B cell (primary cell): ENCODE data around the gene KRT4. TPM values are rescaled to one million over a fixed set of nuclear protein-coding genes. Genes with fewer than 3 reads are reported as not detected.
"Not testable (repeated sequence)": the region's sequence is repeated elsewhere in the genome, so short reads cannot be mapped to it uniquely, and the experiment has no call there.

Experiments
- ATAC-seq: fragments of 200-7000 bp; cut with Tn5 transposase; one replicate; pipeline ENCODE4 v1.10.0; 2021; ENCODE audit warnings: low read depth, mild to moderate bottlenecking, moderate number of reproducible peaks, moderate library complexity
- CTCF ChIA-PET: fragments of 350-600 bp; sonication (Branson Sonifier 250); formaldehyde crosslinking; loops from one replicate; lab custom pipeline; 2021; ENCODE audit warnings: antibody characterized with exemption, inconsistent platforms; lab: Charles Lee
- POLR2A ChIA-PET: fragments of 350-600 bp; sonication (Branson Sonifier 250); formaldehyde crosslinking; loops from one replicate; lab custom pipeline; 2021; ENCODE audit warnings: antibody characterized with exemption; lab: Charles Lee
- DNase-seq: peaks from one replicate; pipeline ENCODE4 v3.0.0; 2013
- H2AFZ ChIP-seq: 2 replicates; pipeline ENCODE4 v1.6.1; 2012; ENCODE audit warnings: mild to moderate bottlenecking, low read depth, low read length; ENCODE audit not compliant: insufficient read depth, poor library complexity, severe bottlenecking
- H3K27ac ChIP-seq, 2 donors: 1 replicate in 1 of 2; 2 replicates in 1 of 2; pipeline ENCODE4 v1.5.1; 2012 to 2013; ENCODE audit warnings: low read length in 2 of 2, mild to moderate bottlenecking in 2 of 2, moderate library complexity in 1 of 2
- H3K27me3 ChIP-seq, 4 experiments: fragments of 200-600 bp in 1 of 4; sonication (generic) in 1 of 4; replicated peaks in 1 of 4; 1 replicate in 2 of 4; 2 replicates in 2 of 4; pipeline versions ENCODE4 v1.6.1 to v1.7.0; 2013 to 2016; ENCODE audit warnings: low read length in 3 of 4, mild to moderate bottlenecking in 2 of 4, mixed read lengths in 1 of 4, moderate library complexity in 1 of 4; ENCODE audit not compliant: insufficient read depth in 4 of 4, control insufficient read depth in 3 of 4; ENCODE audit errors: control extremely low read depth in 1 of 4
- H3K36me3 ChIP-seq, 2 experiments: replicated peaks in 1 of 2; 1 replicate in 1 of 2; 2 replicates in 1 of 2; pipeline versions ENCODE4 v1.6.1 to v1.7.1; 2013; ENCODE audit warnings: low read length in 1 of 2; ENCODE audit not compliant: insufficient read depth in 2 of 2, control insufficient read depth in 1 of 2; ENCODE audit errors: control extremely low read depth in 1 of 2, extremely low read depth in 1 of 2
- H3K4me1 ChIP-seq, 2 donors: fragments of 200-600 bp in 1 of 2; sonication (generic) in 1 of 2; 1 replicate in 1 of 2; 2 replicates in 1 of 2; pipeline versions ENCODE4 v1.5.1 to v1.6.1; 2013 to 2017; ENCODE audit warnings: low read length in 2 of 2; ENCODE audit not compliant: control insufficient read depth in 2 of 2, insufficient read depth in 2 of 2
- H3K4me2 ChIP-seq: replicated peaks from 2 replicates; pipeline ENCODE3; 2012; ENCODE audit warnings: mild to moderate bottlenecking, low read depth, low read length; ENCODE audit not compliant: poor library complexity, severe bottlenecking
- H3K4me3 ChIP-seq, 5 experiments: fragments of 200-600 bp in 1 of 5; sonication (generic) in 1 of 5; 1 replicate in 3 of 5; 2 replicates in 2 of 5; pipeline versions ENCODE4 v1.5.1 to v1.7.0; 2011 to 2016; ENCODE audit warnings: low read length in 4 of 5, mild to moderate bottlenecking in 4 of 5, low read depth in 2 of 5, control low read depth in 1 of 5, moderate library complexity in 1 of 5; ENCODE audit not compliant: insufficient read depth in 1 of 5; ENCODE audit errors: control extremely low read depth in 1 of 5, extremely low read depth in 1 of 5
- H3K79me2 ChIP-seq: fragments of 200-600 bp; sonication (generic); one replicate; pipeline ENCODE4 v1.6.0; 2016; ENCODE audit warnings: low read length; ENCODE audit not compliant: control insufficient read depth, insufficient read depth
- H3K9ac ChIP-seq: fragments of 200-600 bp; sonication (generic); 2 replicates; pipeline ENCODE4 v1.6.1; 2017; ENCODE audit warnings: mild to moderate bottlenecking, low read length, moderate library complexity
- H3K9me3 ChIP-seq, 3 donors: one replicate each; pipeline versions ENCODE4 v1.6.1 to v1.7.1; 2013; ENCODE audit warnings: low read length in 2 of 3; ENCODE audit not compliant: control insufficient read depth in 2 of 3, insufficient read depth in 1 of 3; ENCODE audit errors: control extremely low read depth in 1 of 3
- H4K20me1 ChIP-seq: 2 replicates; pipeline ENCODE4 v1.6.0; 2012; ENCODE audit warnings: mild to moderate bottlenecking, low read length; ENCODE audit not compliant: insufficient read depth, control insufficient read depth, poor library complexity, severe bottlenecking
- H3K27ac Mint-ChIP-seq: one replicate; pipeline ENCODE4 v1.8.0; 2021; ENCODE audit warnings: mixed read lengths
- H3K27me3 Mint-ChIP-seq: one replicate; pipeline ENCODE4 v1.8.0; 2021; ENCODE audit warnings: mixed read lengths
- H3K4me1 Mint-ChIP-seq: one replicate; pipeline ENCODE4 v1.8.0; 2021; ENCODE audit warnings: mixed read lengths
- H3K4me3 Mint-ChIP-seq: one replicate; pipeline ENCODE4 v1.8.0; 2021; ENCODE audit warnings: mixed read lengths
- H3K9me3 Mint-ChIP-seq: one replicate; pipeline ENCODE4 v1.8.0; 2022; ENCODE audit warnings: mixed read lengths; ENCODE audit not compliant: insufficient read depth
- EZH2 ChIP-seq: IDR thresholded peaks from 2 replicates; pipeline ENCODE4 v1.6.1; 2012; ENCODE audit warnings: borderline replicate concordance, low read depth, mild to moderate bottlenecking, moderate library complexity, low read length; ENCODE audit not compliant: insufficient read depth, poor library complexity, severe bottlenecking
- WGBS: methylation state at CpG from one replicate; pipeline ENCODE4 v1.1.5; 2013; ENCODE audit warnings: missing lambda C conversion rate; ENCODE audit not compliant: insufficient coverage; 5-methylcytosine and 5-hydroxymethylcytosine counted together
- intact Hi-C: fragments of 100-400 bp; cut with micrococcal nuclease; formaldehyde crosslinking; loops from one replicate; pipeline ENCODE4 v1.10.0; 2022
- polyA plus RNA-seq: library from polyadenylated mRNA; depleted of rRNA; stranded (reverse); fragments of >200 nt; gene quantifications from 2 replicates; pipeline ENCODE4 v1.2.3, GENCODE V29; 2012
- total RNA-seq, 2 donors: library from RNA; stranded (reverse); fragments of 120-200 nt in 1 of 2; gene quantifications; 1 replicate in 1 of 2; 2 replicates in 1 of 2; pipeline versions ENCODE4 v1.2.3 to v1.2.4, GENCODE V29; 2013 to 2022
- TF ChIP-seq, protein P1 (sequence below): fragments of 200-600 bp; IDR thresholded peaks from one replicate; pipeline ENCODE4 v1.8.0; 2022; ENCODE audit warnings: antibody characterized with exemption, mild to moderate bottlenecking

Gene KRT4
- total and polyA plus RNA-seq, 2 donors (not counting 1 experiment from before 2014, with no cell fraction given): not detected

DNA sequence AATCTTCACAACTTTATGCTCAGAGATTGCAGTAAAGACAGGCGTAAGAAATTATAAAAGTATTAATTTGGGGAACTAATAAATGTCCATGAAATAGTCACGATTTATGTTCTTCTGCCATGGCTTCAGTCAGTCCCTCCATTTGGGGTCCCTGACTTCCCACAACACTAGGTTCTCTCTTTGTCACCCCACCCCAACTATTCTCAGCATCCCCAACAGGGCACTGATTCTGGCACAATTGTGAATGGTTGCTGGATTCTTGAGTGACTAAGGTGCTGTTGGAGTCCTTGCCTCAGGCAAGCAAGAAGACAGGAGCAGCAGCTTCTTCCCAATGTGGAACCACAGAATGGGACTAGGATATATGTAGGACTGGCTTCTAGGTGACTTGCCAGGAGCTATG lies 52.1 kb downstream of the KRT4 start:
- DNase-seq (no peak), ATAC-seq (no peak)
- Mint-ChIP-seq H3K9me3 (peaks cover 3% of the 10 kb centered on the region), H3K27me3 (peaks cover 3% of the 10 kb centered on the region), H3K4me3 (no peak overlapping the region), H3K4me1 (no peaks in the 10 kb centered on the region), H3K27ac (no peak overlapping the region)
- Histone ChIP-seq H2AFZ (no peak overlapping the region), H3K36me3 (no peaks in the 10 kb centered on the region), H3K79me2 (no peaks in the 10 kb centered on the region), H3K9ac (no peak overlapping the region), H3K4me3 (no peak overlapping the region), H3K27me3 (peaks cover 0 to 10% (median 2%) of the 10 kb centered on the region in 4 experiments), H3K9me3 (peaks cover 0 to 24% (median 16%) of the 10 kb centered on the region in 3 donors), H4K20me1 (no peaks in the 10 kb centered on the region), H3K27ac (no peak overlapping the region), H3K4me2 (no peak overlapping the region), H3K4me1 (no peaks in the 10 kb centered on the region)
- WGBS: no CpG with 5 or more reads among the region's 2 CpGs
- CTCF ChIA-PET: no interaction called here
- intact Hi-C loops: no loop called here
- POLR2A ChIA-PET: no interaction called here
- TF ChIP-seq EZH2: no peak
- TF ChIP-seq, protein P1, sequence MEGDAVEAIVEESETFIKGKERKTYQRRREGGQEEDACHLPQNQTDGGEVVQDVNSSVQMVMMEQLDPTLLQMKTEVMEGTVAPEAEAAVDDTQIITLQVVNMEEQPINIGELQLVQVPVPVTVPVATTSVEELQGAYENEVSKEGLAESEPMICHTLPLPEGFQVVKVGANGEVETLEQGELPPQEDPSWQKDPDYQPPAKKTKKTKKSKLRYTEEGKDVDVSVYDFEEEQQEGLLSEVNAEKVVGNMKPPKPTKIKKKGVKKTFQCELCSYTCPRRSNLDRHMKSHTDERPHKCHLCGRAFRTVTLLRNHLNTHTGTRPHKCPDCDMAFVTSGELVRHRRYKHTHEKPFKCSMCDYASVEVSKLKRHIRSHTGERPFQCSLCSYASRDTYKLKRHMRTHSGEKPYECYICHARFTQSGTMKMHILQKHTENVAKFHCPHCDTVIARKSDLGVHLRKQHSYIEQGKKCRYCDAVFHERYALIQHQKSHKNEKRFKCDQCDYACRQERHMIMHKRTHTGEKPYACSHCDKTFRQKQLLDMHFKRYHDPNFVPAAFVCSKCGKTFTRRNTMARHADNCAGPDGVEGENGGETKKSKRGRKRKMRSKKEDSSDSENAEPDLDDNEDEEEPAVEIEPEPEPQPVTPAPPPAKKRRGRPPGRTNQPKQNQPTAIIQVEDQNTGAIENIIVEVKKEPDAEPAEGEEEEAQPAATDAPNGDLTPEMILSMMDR: no peak

- POLR2A ChIA-PET, CTCF ChIA-PET: not testable (repeated sequence)
Measured at GRCh38 chr12:52761218-52761617, 52.7 kb downstream of the KRT4 start.

More at GRCh38 chr12:52761218-52761617, 52.7 kb downstream of the KRT4 start:
- H3K4me1 ChIP-seq, DNase-seq, H3K4me3 Mint-ChIP-seq, H3K27me3 Mint-ChIP-seq, H3K27ac ChIP-seq, H3K27ac Mint-ChIP-seq, H3K27me3 ChIP-seq, H3K4me1 Mint-ChIP-seq, H3K4me3 ChIP-seq, H3K79me2 ChIP-seq, H3K36me3 ChIP-seq, H3K9me3 Mint-ChIP-seq, H2AFZ ChIP-seq, H3K9ac ChIP-seq, intact Hi-C loops, ATAC-seq, H4K20me1 ChIP-seq, H3K4me2 ChIP-seq: not testable (repeated sequence)
- H3K9me3 ChIP-seq: peaks cover 0 to 24% (median 16%) of the 10 kb centered on the region in 3 donors
- 96% methylated on average over 3 of the region's 8 CpGs for WGBS
